DMS53 treated with DMSO at 0.1 percent for 48 hours (cell line): ENCODE results near the gene AXIN1.
"Not testable (repeated sequence)": the region's sequence is repeated elsewhere in the genome, so short reads cannot be mapped to it uniquely, and the experiment has no call there.

ENCODE experiments used
- DNase-seq: peaks from one replicate; lab custom pipeline; 2025; ENCODE audit not compliant: unreplicated experiment; lab: John Stamatoyannopoulos, UW

AXIN1 gene

GRCh38 chr16:369866-370436 lies 17.4 kb upstream of the AXIN1 start:
- DNase-seq, result no peak

- no peak for DNase-seq
Measured at GRCh38 chr16:369275-369865, 16.8 kb upstream of the AXIN1 start.

GRCh38 chr16:368388-369158 lies 16.1 kb upstream of the AXIN1 start:
- DNase-seq, result no peak

GRCh38 chr16:367333-367903 lies 14.9 kb upstream of the AXIN1 start:
- DNase-seq, result no peak

- DNase-seq, result no peak
Measured at GRCh38 chr16:366476-366875, 14.0 kb upstream of the AXIN1 start.

GRCh38 chr16:364595-365491 lies 12.3 kb upstream of the AXIN1 start:
- DNase-seq, result no peak

- DNase-seq, result no peak
Measured at GRCh38 chr16:363766-364490, 11.4 kb upstream of the AXIN1 start.

GRCh38 chr16:363110-363765 lies 10.7 kb upstream of the AXIN1 start:
- no peak for DNase-seq

GRCh38 chr16:362702-362999 lies 10.1 kb upstream of the AXIN1 start:
- DNase-seq, result not testable (repeated sequence)

GRCh38 chr16:361872-362701 lies 9.6 kb upstream of the AXIN1 start:
- peak; percentile 75 for DNase-seq

GRCh38 chr16:361341-361871 lies 8.9 kb upstream of the AXIN1 start:
- peak; percentile 29 for DNase-seq

GRCh38 chr16:360698-361336 lies 8.3 kb upstream of the AXIN1 start:
- DNase-seq, result no peak

GRCh38 chr16:359871-360697 lies 7.6 kb upstream of the AXIN1 start:
- DNase-seq, result no peak

GRCh38 chr16:359067-359763 lies 6.7 kb upstream of the AXIN1 start:
- no peak for DNase-seq

- no peak for DNase-seq
Measured at GRCh38 chr16:356741-357140, 4.2 kb upstream of the AXIN1 start.

- DNase-seq, result no peak
Measured at GRCh38 chr16:354971-355461, 2.5 kb upstream of the AXIN1 start.
